Stromal cell of bone marrow (primary cell): ENCODE results near the gene TRPV6.

Source experiments
- DNase-seq: peaks from one replicate; pipeline ENCODE4 v3.0.0-alpha.2; 2012; ENCODE audit warnings: low read depth

Gene TRPV6

GRCh38 chr7:142908290-142908689 lies 22.7 kb upstream of the TRPV6 start:
- no peak for DNase-seq

- DNase-seq: no peak
Observed at GRCh38 chr7:142906643-142907042, 21.1 kb upstream of the TRPV6 start.

GRCh38 chr7:142905759-142906158 lies 20.2 kb upstream of the TRPV6 start:
- no peak for DNase-seq

GRCh38 chr7:142904128-142904527 lies 18.6 kb upstream of the TRPV6 start:
- no peak for DNase-seq

GRCh38 chr7:142901426-142902259 lies 16.1 kb upstream of the TRPV6 start:
- no peak for DNase-seq

- no peak for DNase-seq
Observed at GRCh38 chr7:142899661-142900060, 14.1 kb upstream of the TRPV6 start.

GRCh38 chr7:142898377-142899170 lies 13.0 kb upstream of the TRPV6 start:
- no peak for DNase-seq

GRCh38 chr7:142897691-142898090 lies 12.1 kb upstream of the TRPV6 start:
- no peak for DNase-seq

GRCh38 chr7:142896741-142897379 lies 11.3 kb upstream of the TRPV6 start:
- no peak for DNase-seq

GRCh38 chr7:142896151-142896550 lies 10.6 kb upstream of the TRPV6 start:
- no peak for DNase-seq

- no peak for DNase-seq
Observed at GRCh38 chr7:142894985-142895593, 9.5 kb upstream of the TRPV6 start.

GRCh38 chr7:142894112-142894984 lies 8.8 kb upstream of the TRPV6 start:
- no peak for DNase-seq

GRCh38 chr7:142892951-142893350 lies 7.4 kb upstream of the TRPV6 start:
- no peak for DNase-seq

GRCh38 chr7:142891490-142892082 lies 6.0 kb upstream of the TRPV6 start:
- no peak for DNase-seq

GRCh38 chr7:142890874-142891485 lies 5.4 kb upstream of the TRPV6 start:
- DNase-seq: no peak

GRCh38 chr7:142889816-142890215 lies 4.3 kb upstream of the TRPV6 start:
- no peak for DNase-seq

GRCh38 chr7:142887282-142888015 lies 1.9 kb upstream of the TRPV6 start:
- no peak for DNase-seq

- DNase-seq: no peak
Observed at GRCh38 chr7:142886866-142887265, 1.3 kb upstream of the TRPV6 start.

GRCh38 chr7:142884286-142884640 lies 1.3 kb downstream of the TRPV6 start:
- DNase-seq: no peak
